HepG2 (cell line): ENCODE measurements around the gene ABCB6. TPM values are rescaled to one million over a fixed set of nuclear protein-coding genes. Genes with fewer than 3 reads are reported as not detected.

ENCODE experiments used
- AKAP8 ChIP-seq: sonication (generic); formaldehyde crosslinking; IDR thresholded peaks from 2 replicates; pipeline ENCODE4 v1.5.1; 2020; ENCODE audit warnings: mild to moderate bottlenecking, missing genetic modification reagents
- CREBL2 ChIP-seq: sonication (generic); formaldehyde crosslinking; IDR thresholded peaks from 2 replicates; pipeline ENCODE4 v1.8.1; 2023; ENCODE audit warnings: missing genetic modification reagents, mild to moderate bottlenecking, borderline replicate concordance
- CREM ChIP-seq, 2 experiments: sonication (generic) in 1 of 2; formaldehyde crosslinking in 1 of 2; IDR thresholded peaks; 2 replicates each; pipeline versions ENCODE4 v1.4.0 to v1.6.1; 2016 to 2020; ENCODE audit warnings: antibody characterized with exemption in 1 of 2, mild to moderate bottlenecking in 1 of 2, missing genetic modification reagents in 1 of 2
- DMAP1 ChIP-seq: IDR thresholded peaks from 2 replicates; pipeline ENCODE4 v1.6.1; 2016
- FOXA1 ChIP-seq, 2 experiments: fragments of 450-650 bp in 1 of 2; sonication (generic) in 1 of 2; formaldehyde crosslinking in 1 of 2; IDR thresholded peaks; 2 replicates each; pipeline versions ENCODE4 v1.4.0 to v1.6.1; 2016 to 2020; ENCODE audit warnings: missing genetic modification reagents in 1 of 2
- FOXP4 ChIP-seq: sonication (generic); formaldehyde crosslinking; IDR thresholded peaks from 2 replicates; pipeline ENCODE4 v1.4.0; 2020; ENCODE audit warnings: missing genetic modification reagents
- IRF9 ChIP-seq: sonication (generic); formaldehyde crosslinking; IDR thresholded peaks from 2 replicates; pipeline ENCODE4 v1.8.0; 2022; ENCODE audit warnings: missing genetic modification reagents, mild to moderate bottlenecking, borderline replicate concordance
- KDM4B ChIP-seq: sonication (generic); formaldehyde crosslinking; IDR thresholded peaks from 2 replicates; pipeline ENCODE4 v1.4.0; 2020; ENCODE audit warnings: missing genetic modification reagents
- PHF20 ChIP-seq: sonication (generic); formaldehyde crosslinking; IDR thresholded peaks from 2 replicates; pipeline ENCODE4 v1.5.0; 2020; ENCODE audit warnings: mild to moderate bottlenecking, missing genetic modification reagents
- PPARG ChIP-seq: conservative IDR thresholded peaks from 2 replicates; pipeline ENCODE4 v1.6.1; 2016; ENCODE audit warnings: missing biosample characterization, missing genetic modification reagents
- RBFOX2 ChIP-seq: fragments of 200-400 bp; formaldehyde crosslinking; IDR thresholded peaks from 2 replicates; pipeline ENCODE4 v1.6.1; 2017; ENCODE audit warnings: low read depth, mild to moderate bottlenecking, low read length
- RELA ChIP-seq: sonication (generic); formaldehyde crosslinking; IDR thresholded peaks from 2 replicates; pipeline ENCODE4 v1.4.0; 2020; ENCODE audit warnings: missing genetic modification reagents
- RXRA ChIP-seq: sonication (generic); formaldehyde crosslinking; IDR thresholded peaks from 2 replicates; pipeline ENCODE4 v1.5.1; 2020; ENCODE audit warnings: missing genetic modification reagents
- TCF12 ChIP-seq, 2 experiments: fragments of 450-650 bp in 1 of 2; sonication (generic) in 1 of 2; formaldehyde crosslinking in 1 of 2; IDR thresholded peaks; 2 replicates each; pipeline versions ENCODE4 v1.6.1 to v1.8.0; 2017 to 2022; ENCODE audit warnings: antibody characterized with exemption in 1 of 2, mild to moderate bottlenecking in 1 of 2, missing genetic modification reagents in 1 of 2, moderate library complexity in 1 of 2
- TOPORS ChIP-seq: sonication (generic); formaldehyde crosslinking; IDR thresholded peaks from 2 replicates; pipeline ENCODE4 v1.8.0; 2023; ENCODE audit warnings: mild to moderate bottlenecking, missing genetic modification reagents
- ZFX ChIP-seq: sonication (generic); formaldehyde crosslinking; IDR thresholded peaks from 2 replicates; pipeline ENCODE4 v1.4.0; 2020; ENCODE audit warnings: mild to moderate bottlenecking, low read depth, missing genetic modification reagents, moderate library complexity
- ZNF121 ChIP-seq: sonication (generic); formaldehyde crosslinking; IDR thresholded peaks from 2 replicates; pipeline ENCODE4 v1.5.0; 2020; ENCODE audit warnings: mild to moderate bottlenecking, missing genetic modification reagents
- ZNF136 ChIP-seq: sonication (generic); formaldehyde crosslinking; IDR thresholded peaks from 2 replicates; pipeline ENCODE4 v1.8.1; 2022; ENCODE audit warnings: low read depth, mild to moderate bottlenecking, moderate library complexity, missing genetic modification reagents
- ZNF3 ChIP-seq: IDR thresholded peaks from 2 replicates; pipeline ENCODE4 v1.7.0; 2017; ENCODE audit warnings: inconsistent platforms
- ZNF329 ChIP-seq: sonication (generic); formaldehyde crosslinking; IDR thresholded peaks from 2 replicates; pipeline ENCODE4 v1.9.0; 2021; ENCODE audit warnings: low read depth, mild to moderate bottlenecking, missing genetic modification reagents
- ZNF33B ChIP-seq: sonication (generic); formaldehyde crosslinking; IDR thresholded peaks from 2 replicates; pipeline ENCODE4 v1.5.1; 2020; ENCODE audit warnings: mild to moderate bottlenecking, missing genetic modification reagents
- ZNF430 ChIP-seq: sonication (generic); formaldehyde crosslinking; IDR thresholded peaks from 2 replicates; pipeline ENCODE4 v1.9.0; 2021; ENCODE audit warnings: mild to moderate bottlenecking, missing genetic modification reagents
- ZNF556 ChIP-seq: sonication (generic); formaldehyde crosslinking; IDR thresholded peaks from 2 replicates; pipeline ENCODE4 v1.4.0; 2020; ENCODE audit warnings: mild to moderate bottlenecking, missing genetic modification reagents, borderline replicate concordance
- ZNF563 ChIP-seq: sonication (generic); formaldehyde crosslinking; IDR thresholded peaks from 2 replicates; pipeline ENCODE4 v1.8.0; 2022; ENCODE audit warnings: mild to moderate bottlenecking, moderate library complexity, missing genetic modification reagents
- ZNF776 ChIP-seq: sonication (generic); formaldehyde crosslinking; IDR thresholded peaks from 2 replicates; pipeline ENCODE4 v1.4.0; 2020; ENCODE audit warnings: mild to moderate bottlenecking, missing genetic modification reagents
- ZNF781 ChIP-seq: sonication (generic); formaldehyde crosslinking; IDR thresholded peaks from 2 replicates; pipeline ENCODE4 v1.5.1; 2020; ENCODE audit warnings: borderline replicate concordance, mild to moderate bottlenecking, missing genetic modification reagents; ENCODE audit errors: not compliant biosample characterization
- ZSCAN9 ChIP-seq: IDR thresholded peaks from 2 replicates; pipeline ENCODE4 v1.6.1; 2016; ENCODE audit warnings: borderline replicate concordance
- polyA plus RNA-seq, 8 experiments: library from polyadenylated mRNA; depleted of rRNA in 3 of 8; stranded (reverse) in 7 of 8; unstranded in 1 of 8; fragments of >200 nt; fragmentation: Illumina TruSeq in 4 of 8; extraction: Trizol in 4 of 8; gene quantifications; 2 replicates each; pipeline versions ENCODE4 v1.2.1 to v1.2.3, GENCODE V29; 2011 to 2016; ENCODE audit warnings: low read depth in 4 of 8, missing spikeins in 1 of 8, mixed read lengths in 1 of 8; ENCODE audit not compliant: insufficient read depth in 1 of 8
- total RNA-seq, 5 experiments: library from RNA; depleted of rRNA; stranded (reverse); fragments of >200 nt; fragmentation: Illumina TruSeq; extraction: Trizol; gene quantifications; 2 replicates each; pipeline ENCODE4 v1.2.3, GENCODE V29; 2016; ENCODE audit warnings: low read depth in 1 of 5

Gene ABCB6
- total and polyA plus RNA-seq, 2 of the 13 experiments (the other 11 are each of a cell fraction or from before 2014, with no cell fraction given): 91.1 to 137 TPM

GRCh38 chr2:219177552-219178376, 41.0 kb downstream of the ABCB6 start, which contains the start of gene RETREG2 (continued):
- TF ChIP-seq ZNF430 (CRISPR knock-in tag) (peak; percentile 39; the same call in 1 of the 2 replicates), KDM4B (CRISPR knock-in tag) (0 out of 2 replicates have a peak, but pooled peaks have one; percentile 21), ZNF121 (no peak), ZFX (CRISPR knock-in tag) (peak; percentile 69), DMAP1 (peak; percentile 95), ZNF556 (CRISPR knock-in tag) (peak; percentile 79; the same call in 1 of the 2 replicates), PPARG (CRISPR knock-in tag) (no peak), RXRA (CRISPR knock-in tag) (peak; percentile 80), FOXA1 (IDR thresholded peaks at IDR 0.05) (no peak), FOXA1 (CRISPR knock-in tag; IDR thresholded peaks at IDR 0.05) (peak; percentile 92), TOPORS (peak; percentile 14; the same call in 1 of the 2 replicates), ZNF781 (CRISPR knock-in tag) (peak; percentile 87), CREBL2 (CRISPR knock-in tag) (no peak), ZNF3 (CRISPR knock-in tag) (no peak), CREM (IDR thresholded peaks at IDR 0.05) (no peak; the same call in 1 of the 2 replicates), CREM (CRISPR knock-in tag; IDR thresholded peaks at IDR 0.05) (no peak), ZSCAN9 (CRISPR knock-in tag) (peak; percentile 16), ZNF776 (CRISPR knock-in tag) (peak; percentile 95; the same call in 1 of the 2 replicates), ZNF563 (CRISPR knock-in tag) (peak; percentile 85), FOXP4 (CRISPR knock-in tag) (peak; percentile 89), ZNF33B (no peak), ZNF136 (CRISPR knock-in tag) (0 out of 2 replicates have a peak, but pooled peaks have one; percentile 32), RELA (CRISPR knock-in tag) (no peak), RBFOX2 (peak; percentile 99), IRF9 (peak; percentile 79; the same call in 1 of the 2 replicates), PHF20 (CRISPR knock-in tag) (peak; percentile 92), TCF12 (IDR thresholded peaks at IDR 0.05) (no peak), TCF12 (CRISPR knock-in tag; IDR thresholded peaks at IDR 0.05) (0 out of 2 replicates have a peak, but pooled peaks have one; percentile 75), ZNF329 (CRISPR knock-in tag) (peak; percentile 63), AKAP8 (peak; percentile 78)
